ENCODE measurements around the gene TXLNG.

The TXLNG gene

DNA sequence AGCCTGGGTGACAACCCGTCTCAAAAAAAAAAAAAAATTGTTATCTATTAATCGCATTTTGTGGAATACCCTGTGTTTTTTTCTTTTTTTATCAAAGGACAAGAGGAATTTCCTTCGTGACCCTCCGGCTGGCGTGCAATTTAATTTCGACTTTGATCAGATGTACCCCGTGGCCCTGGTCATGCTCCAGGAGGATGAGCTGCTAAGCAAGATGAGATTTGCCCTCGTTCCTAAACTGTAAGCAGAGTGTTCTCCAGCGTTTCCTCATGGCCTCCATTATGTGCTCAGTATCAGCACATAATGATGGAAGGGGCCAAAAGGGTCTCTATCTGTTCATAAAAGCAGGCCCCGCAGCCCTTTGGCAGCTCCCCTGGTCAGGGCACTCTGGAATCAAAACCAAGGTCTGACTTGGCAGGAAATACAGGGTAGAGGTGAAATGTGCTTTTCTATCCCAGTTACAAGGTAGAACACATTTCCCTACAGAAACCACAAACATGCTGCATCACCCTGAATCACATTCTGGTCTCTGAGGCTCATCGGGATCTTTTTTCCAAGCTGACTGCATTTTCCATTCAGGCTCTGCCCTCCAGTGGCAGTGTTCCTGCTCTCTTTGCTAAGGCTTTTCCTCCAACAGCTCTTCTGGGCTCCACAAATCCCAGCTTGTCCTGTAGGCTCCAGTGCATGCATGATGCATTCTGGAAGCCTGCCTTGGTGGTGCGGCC is 42.5 kb upstream of the TXLNG start:
- DNase-seq (no peak), ATAC-seq (ENCODE audit: insufficient read depth, low read depth) (no peak)
- Histone ChIP-seq H3K9ac (ENCODE audit: low read depth, low read length) (no peak overlapping the region), H3K36me3 (ENCODE audit: insufficient read depth, low read length) (peaks cover 32% of the 10 kb centered on the region), H3K4me1 (ENCODE audit: insufficient read depth, low read length) (no peaks in the 10 kb centered on the region), H3K79me2 (ENCODE audit: insufficient read depth, low read length) (no peaks in the 10 kb centered on the region), H3K9me3 (ENCODE audit: insufficient read depth, low read length, severe bottlenecking) (no peaks in the 10 kb centered on the region), H3K4me2 (ENCODE audit: insufficient read depth, low read length) (no peak overlapping the region), H4K20me1 (ENCODE audit: insufficient read depth, low read length) (no peaks in the 10 kb centered on the region), H3K27me3 (ENCODE audit: insufficient read depth, low read length, poor library complexity) (no peaks in the 10 kb centered on the region), H3K27ac (ENCODE audit: low read length) (no peak overlapping the region), H3K4me3 (ENCODE audit: low read depth in 1 of 2, low read length in 2 of 2) (no peak overlapping the region), H2AFZ (ENCODE audit: low read depth, low read length) (no peak overlapping the region)
- TF ChIP-seq CTCF (IDR thresholded peaks at IDR 0.05; ENCODE audit: borderline replicate concordance, extremely low read depth, low read length, poor library complexity, severe bottlenecking): no peak
- TF ChIP-seq EZH2 (IDR thresholded peaks at IDR 0.05; ENCODE audit: borderline replicate concordance, low read depth, low read length, severe bottlenecking): no peak

- Histone ChIP-seq H3K36me3 (ENCODE audit: insufficient read depth, low read length) (peaks cover 34% of the 10 kb centered on the region), H3K27me3 (ENCODE audit: insufficient read depth, low read length, poor library complexity) (no peaks in the 10 kb centered on the region), H3K4me1 (ENCODE audit: insufficient read depth, low read length) (no peaks in the 10 kb centered on the region), H3K9ac (ENCODE audit: low read depth, low read length) (no peak overlapping the region), H3K79me2 (ENCODE audit: insufficient read depth, low read length) (no peaks in the 10 kb centered on the region), H3K27ac (ENCODE audit: low read length) (no peak overlapping the region), H3K9me3 (ENCODE audit: insufficient read depth, low read length, severe bottlenecking) (no peaks in the 10 kb centered on the region), H2AFZ (ENCODE audit: low read depth, low read length) (no peak overlapping the region), H3K4me2 (ENCODE audit: insufficient read depth, low read length) (no peak overlapping the region), H3K4me3 (ENCODE audit: low read depth in 1 of 2, low read length in 2 of 2) (no peak overlapping the region), H4K20me1 (ENCODE audit: insufficient read depth, low read length) (no peaks in the 10 kb centered on the region)
- TF ChIP-seq EZH2 (IDR thresholded peaks at IDR 0.05; ENCODE audit: borderline replicate concordance, low read depth, low read length, severe bottlenecking): no peak
- TF ChIP-seq CTCF (IDR thresholded peaks at IDR 0.05; ENCODE audit: borderline replicate concordance, extremely low read depth, low read length, poor library complexity, severe bottlenecking): no peak
- DNase-seq (no peak), ATAC-seq (ENCODE audit: insufficient read depth, low read depth) (no peak)
Observed at GRCh38 chrX:16745102-16745501, 41.2 kb upstream of the TXLNG start.

- no peak overlapping the region for H3K9ac ChIP-seq (ENCODE audit: low read depth, low read length)
- no peaks in the 10 kb centered on the region for H4K20me1 ChIP-seq (ENCODE audit: insufficient read depth, low read length)
- H3K27me3 ChIP-seq (ENCODE audit: insufficient read depth, low read length, poor library complexity): no peaks in the 10 kb centered on the region
- no peak overlapping the region for H3K27ac ChIP-seq (ENCODE audit: low read length)
- ATAC-seq (ENCODE audit: insufficient read depth, low read depth) (no peak), DNase-seq (no peak)
- H3K79me2 ChIP-seq (ENCODE audit: insufficient read depth, low read length): no peaks in the 10 kb centered on the region
- no peaks in the 10 kb centered on the region for H3K4me1 ChIP-seq (ENCODE audit: insufficient read depth, low read length)
- peaks cover 38% of the 10 kb centered on the region for H3K36me3 ChIP-seq (ENCODE audit: insufficient read depth, low read length)
- H3K9me3 ChIP-seq (ENCODE audit: insufficient read depth, low read length, severe bottlenecking): no peaks in the 10 kb centered on the region
- no peak overlapping the region for H3K4me2 ChIP-seq (ENCODE audit: insufficient read depth, low read length)
- H3K4me3 ChIP-seq (ENCODE audit: low read depth in 1 of 2, low read length in 2 of 2): no peak overlapping the region
- TF ChIP-seq CTCF (IDR thresholded peaks at IDR 0.05; ENCODE audit: borderline replicate concordance, extremely low read depth, low read length, poor library complexity, severe bottlenecking) (no peak), EZH2 (IDR thresholded peaks at IDR 0.05; ENCODE audit: borderline replicate concordance, low read depth, low read length, severe bottlenecking) (no peak)
- no peak overlapping the region for H2AFZ ChIP-seq (ENCODE audit: low read depth, low read length)
Observed at GRCh38 chrX:16745659-16746058, 40.6 kb upstream of the TXLNG start.

Data from DND-41 (cell line).